GM21528 (cell line): Measurements from ENCODE around the gene NDOR1.

ENCODE experiments used
- ATAC-seq: cut with Tn5 transposase; IDR thresholded peaks from one replicate; pipeline ENCODE4 v1.9.1; 2021; ENCODE audit warnings: mild to moderate bottlenecking, moderate library complexity; ENCODE audit not compliant: unreplicated experiment, low FRiP score

The NDOR1 gene

DNA sequence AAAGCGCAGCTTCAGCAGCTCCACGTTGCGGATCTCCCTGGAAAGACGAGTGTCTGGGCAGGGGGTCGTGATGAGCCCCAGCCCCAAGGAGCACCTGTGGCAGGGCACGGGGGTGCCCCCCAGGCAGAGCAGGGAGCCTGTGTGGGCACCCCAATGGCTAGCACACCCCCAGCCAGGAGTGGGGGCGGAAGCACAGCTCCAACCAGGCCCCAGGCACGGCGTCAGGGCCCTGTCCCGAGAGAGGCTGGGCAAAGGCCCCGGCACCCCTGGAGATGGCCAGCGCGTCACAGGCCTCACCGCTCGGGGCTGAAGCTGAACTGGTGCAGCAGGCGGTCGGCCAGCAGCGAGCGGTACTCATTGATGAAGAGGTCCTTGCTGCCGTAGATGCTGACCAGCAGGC is 25.0 kb upstream of the NDOR1 start:
- no peak for ATAC-seq

DNA sequence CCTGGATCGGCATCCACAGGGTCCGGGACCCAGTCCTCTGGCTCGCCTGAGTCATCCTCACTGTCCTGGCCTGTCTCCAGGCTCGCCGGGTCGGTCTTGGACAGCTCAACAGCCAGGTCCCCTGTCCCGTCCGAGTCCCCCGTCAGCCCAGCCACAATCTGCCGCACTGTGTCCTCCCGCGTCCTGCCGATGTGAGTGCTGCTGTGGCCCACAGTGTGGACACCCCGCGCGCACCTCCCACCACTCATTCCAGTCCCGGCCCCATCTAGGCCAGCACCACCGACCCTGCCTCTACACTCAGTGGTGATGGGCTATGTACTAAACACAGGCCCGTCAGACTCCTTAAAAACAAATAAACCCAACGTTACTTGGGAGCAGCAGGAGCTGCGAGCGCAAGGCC is 23.8 kb upstream of the NDOR1 start:
- ATAC-seq, result no peak

DNA sequence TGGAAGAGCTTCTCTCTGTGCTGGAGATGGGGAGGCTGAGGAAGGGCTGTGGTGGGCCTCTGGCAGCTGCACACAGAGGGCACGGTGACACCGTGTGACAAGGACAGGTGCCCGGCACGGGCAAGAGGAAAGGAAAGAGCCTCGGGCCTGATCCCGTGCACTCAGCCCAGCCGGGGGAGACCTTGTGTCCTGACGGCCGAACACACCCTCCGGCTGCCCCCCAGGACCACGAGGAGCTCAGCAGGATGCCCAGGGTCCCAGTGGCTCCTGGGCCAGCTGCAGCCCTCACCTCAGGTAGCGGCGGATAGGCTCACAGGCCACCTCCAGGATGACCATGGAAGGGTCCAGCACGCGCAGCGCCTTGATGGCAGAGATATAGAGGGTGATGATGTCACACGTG is 22.7 kb upstream of the NDOR1 start:
- ATAC-seq, result no peak

DNA sequence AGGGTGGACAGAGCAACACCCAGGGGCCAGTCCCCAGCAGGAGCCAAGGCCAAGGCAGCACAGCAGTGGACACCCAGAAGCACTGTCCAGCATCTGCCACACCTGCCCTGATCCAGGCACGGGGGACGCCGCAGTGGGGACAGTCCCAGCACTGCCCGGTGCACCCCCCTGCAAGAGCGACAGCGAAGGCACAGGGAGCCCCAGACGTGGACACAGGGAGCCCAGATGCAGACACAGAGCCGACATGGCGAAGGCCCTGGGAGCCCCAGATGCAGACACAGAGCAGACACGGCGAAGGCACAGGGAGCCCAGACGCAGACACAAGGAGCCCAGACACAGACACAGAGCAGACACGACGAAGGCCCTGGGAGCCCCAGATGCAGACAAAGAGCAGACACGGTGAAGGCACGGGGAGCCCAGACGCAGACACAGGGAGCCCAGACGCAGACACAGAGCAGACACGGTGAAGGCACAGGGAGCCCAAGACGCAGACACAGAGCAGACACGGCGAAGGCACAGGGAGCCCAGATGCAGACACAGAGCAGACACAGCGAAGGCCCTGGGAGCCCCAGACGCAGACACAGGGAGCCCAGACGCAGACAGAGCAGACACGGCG is 21.4 kb upstream of the NDOR1 start:
- ATAC-seq, result no peak

DNA sequence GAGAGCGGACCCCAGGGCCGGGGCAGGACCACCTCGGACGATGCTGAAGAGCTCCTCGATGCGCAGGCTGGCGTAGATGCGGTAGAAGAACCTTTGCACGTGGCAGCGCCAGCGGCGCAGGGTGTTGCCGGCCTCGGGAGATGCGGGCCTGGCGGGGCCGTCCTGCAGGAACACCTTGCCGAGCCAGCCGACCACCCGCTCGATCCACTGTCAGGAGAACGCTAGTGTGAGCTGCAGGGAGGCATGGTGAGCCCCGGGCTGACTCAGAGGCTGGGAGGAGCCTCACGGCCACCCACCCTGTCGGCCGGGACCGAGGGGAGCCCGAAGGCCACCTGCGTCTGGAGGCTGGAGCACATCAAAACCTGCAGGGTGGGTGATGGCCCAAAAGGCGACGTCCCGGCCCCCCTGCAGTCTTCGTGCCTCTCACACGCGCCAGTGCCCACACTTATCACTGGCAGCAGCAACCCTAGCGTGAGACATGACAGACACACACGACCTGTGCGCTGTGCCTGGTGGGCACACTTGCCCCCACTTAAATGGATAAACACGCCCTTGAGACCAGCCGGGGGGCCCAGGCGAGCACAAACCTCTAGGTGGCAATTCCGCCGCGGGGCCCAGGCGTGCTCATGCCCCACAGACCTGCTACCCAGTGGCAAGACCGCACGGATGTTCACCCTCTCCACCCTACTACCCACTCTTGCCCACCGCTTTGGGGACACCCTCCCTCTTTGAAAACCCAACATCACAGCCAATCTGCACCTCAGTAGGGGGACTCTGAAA is 20.4 kb upstream of the NDOR1 start:
- no peak for ATAC-seq

DNA sequence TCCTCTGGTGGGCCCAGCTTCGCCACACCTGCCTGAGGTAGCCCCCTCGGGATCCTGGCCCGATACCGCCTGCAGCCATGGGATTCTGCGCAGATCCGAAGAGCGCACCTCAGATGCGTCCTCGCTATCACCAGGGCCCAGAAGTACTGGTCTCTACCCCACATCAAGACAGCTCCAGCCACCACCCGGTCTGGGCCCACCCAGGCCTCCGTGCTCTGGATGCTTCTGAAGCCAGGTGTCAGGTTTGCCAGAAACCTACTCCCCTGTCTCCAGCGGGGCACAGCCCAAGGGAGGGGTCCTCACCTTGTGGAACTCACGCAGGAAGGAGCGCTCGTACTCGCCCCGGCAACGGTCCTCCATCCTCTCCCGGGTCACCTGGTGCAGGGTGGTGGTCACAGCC is 19.6 kb upstream of the NDOR1 start:
- ATAC-seq, result no peak

DNA sequence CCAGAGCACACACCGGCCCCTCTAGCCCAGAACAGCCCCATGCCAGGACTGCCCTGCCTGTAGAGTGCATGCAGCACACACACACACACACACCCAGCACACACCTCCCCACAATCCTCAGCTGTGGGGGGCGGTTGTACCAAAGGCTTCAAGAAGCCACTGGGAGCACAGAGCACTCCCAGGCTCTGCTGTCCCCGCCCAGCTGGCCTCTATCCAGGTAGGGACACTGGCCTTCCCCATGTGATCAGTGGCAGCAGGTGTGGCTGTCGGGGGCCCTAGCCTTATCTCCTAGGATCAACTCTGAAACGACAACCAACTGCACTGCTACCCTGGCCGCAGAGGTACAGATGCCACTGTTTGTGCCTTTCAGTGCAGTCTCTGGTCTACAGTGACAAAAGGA is 19.1 kb upstream of the NDOR1 start:
- no peak for ATAC-seq

DNA sequence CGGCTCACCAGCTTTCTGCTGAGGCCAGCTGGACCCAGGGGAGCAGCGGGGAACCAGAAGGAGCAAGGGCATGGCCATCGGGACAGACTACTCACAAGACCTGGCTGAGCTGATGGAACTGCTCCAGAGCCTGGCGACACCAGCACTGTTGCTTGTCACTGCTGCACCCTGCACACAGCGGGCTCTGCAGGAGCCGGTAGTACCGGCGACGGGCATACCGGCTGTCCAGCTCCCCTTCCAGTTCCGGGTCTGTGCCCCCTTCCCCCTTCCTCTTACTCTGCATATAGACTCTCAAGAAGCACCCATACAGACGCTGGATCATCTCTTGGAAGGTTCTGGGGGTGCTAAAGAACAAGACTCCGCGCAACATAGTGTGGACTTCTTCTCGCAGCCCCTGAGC is 18.1 kb upstream of the NDOR1 start:
- no peak for ATAC-seq

DNA sequence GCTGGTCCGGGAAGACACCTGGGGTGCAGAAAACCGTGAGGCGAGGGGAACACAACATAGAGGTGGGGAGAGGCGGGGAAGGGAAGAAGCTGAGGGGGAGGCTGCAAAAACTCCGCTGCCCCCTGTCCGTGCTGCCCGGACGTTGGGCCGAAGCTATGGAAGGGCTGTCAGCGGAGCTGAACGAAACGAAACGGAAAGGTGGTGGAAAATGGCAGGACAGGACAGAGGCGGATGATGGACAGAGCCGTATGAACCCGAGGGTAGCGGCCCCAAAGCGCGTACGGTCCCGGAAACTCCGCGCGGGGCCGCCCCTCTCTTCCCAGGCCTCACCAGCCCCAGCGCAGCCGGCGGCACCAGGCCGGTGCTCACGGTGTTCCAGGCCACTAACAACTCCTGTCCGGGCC is 17.4 kb upstream of the NDOR1 start:
- ATAC-seq, result no peak

DNA sequence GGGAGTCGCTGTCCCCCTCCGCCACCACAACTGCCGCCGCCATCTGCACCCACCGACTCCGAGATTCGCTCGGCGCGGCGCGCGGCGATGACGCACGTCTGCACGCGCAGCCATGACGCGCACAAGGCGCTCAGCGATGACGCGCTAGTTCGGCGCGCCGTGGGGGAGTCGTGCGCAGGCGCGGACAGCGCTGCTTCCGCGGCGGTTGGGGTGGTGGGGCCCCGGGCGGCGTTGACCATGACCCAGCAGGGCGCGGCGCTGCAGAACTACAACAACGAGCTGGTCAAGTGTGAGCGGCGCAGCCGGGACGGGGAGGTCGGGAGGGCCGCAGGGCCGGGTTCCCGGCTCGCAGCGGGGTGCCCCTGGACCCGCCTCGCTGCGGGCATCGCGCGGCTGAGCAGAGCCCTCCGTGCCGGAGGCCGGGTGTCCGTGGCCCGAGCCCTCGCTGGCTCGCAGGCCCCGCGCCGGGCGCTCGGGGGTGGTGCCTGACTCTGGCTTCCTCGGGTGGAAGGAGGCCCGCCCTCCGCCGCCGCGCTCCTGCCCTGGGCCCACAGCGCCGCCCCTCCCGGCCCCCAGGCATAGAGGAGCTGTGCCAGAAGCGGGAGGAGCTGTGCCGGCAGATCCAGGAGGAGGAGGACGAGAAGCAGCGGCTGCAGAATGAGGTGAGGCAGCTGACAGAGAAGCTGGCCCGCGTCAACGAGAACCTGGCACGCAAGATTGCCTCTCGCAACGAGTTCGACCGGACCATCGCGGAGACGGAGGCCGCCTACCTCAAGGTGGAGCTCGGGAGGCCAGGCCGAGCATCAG is 16.8 kb upstream of the NDOR1 start, which contains the start of the genes ANAPC2 and SSNA1:
TSS of gene ANAPC2 (minus strand) at position 71 of the 807 bp plus-strand sequence. CDS start at position 43, 28 bp downstream.
TSS of gene SSNA1 (plus strand) at position 187 of the 807 bp plus-strand sequence. CDS start at position 238, 51 bp downstream.
- peak; percentile 71 for ATAC-seq

DNA sequence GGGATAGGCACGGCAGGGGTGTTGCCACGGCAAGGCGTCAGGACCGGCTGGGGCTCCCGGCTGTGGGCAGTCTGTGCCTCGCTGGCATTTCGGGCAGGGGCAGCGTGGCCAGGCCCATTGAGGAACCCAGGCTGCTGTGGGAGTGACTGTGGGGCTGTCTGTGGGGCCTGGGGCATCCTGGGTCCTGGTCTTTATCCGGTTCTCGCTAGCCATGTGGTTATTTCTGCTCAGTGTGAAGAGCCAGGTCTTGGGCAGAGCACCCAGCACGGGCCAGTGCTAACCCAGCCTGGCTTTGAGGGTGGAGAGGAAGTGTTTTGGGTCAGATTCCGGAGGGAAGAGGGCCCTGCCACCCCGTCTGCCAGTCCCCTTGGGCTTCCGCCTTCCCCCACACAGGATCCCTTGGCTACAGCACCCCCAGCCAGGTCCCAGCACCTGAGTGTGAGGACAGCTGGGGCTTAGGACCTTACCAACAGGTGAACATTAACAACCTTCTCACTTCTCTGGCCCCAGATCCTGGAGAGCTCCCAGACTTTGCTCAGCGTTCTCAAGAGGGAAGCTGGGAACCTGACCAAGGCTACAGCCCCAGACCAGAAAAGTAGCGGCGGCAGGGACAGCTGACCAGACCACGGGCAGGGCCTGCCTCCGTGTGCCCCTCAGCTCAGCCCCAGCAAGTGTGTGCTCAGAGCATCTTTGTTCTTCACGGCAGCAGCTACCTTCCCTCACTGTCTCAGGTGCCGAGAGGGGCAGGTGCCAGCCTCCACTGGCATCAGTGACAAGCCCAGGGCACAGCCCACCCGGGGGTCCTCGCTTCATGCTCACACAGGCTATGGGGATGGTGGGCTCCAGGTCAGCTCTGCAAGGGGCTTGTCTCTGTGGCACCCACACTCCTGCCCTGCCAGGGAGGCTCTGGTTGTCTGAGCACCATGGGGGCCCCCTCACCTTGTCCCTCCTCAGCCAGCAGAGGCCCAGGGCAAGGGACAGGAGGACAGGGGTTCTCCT is 15.9 kb upstream of the NDOR1 start:
- ATAC-seq, result no peak

DNA sequence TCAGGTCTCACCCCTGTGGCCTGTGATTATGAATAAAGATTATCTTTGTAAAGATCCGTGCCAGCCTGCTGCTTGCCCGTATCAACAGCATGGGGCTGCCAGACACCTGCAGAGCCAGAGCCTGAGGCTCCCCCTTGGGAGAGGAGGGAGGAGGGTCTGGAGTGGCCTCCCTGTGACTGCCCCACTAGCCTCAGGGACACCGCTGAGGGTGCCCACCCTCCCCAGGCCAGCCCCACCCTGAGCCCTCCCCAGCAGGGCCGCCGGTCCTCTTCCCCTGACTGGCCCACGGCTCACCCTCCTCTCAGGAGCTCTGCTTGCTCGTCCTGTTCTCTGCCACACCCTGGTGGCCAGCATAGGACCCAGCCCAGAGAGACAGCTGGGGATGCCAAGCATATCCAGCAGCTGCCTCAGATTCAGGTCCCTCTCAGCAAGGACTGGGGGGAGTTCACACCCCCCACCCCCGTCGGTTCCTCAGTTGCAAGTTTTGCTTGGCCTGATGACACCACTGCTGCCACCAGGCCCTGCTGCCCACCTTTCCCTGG is 15.1 kb upstream of the NDOR1 start:
- no peak for ATAC-seq

DNA sequence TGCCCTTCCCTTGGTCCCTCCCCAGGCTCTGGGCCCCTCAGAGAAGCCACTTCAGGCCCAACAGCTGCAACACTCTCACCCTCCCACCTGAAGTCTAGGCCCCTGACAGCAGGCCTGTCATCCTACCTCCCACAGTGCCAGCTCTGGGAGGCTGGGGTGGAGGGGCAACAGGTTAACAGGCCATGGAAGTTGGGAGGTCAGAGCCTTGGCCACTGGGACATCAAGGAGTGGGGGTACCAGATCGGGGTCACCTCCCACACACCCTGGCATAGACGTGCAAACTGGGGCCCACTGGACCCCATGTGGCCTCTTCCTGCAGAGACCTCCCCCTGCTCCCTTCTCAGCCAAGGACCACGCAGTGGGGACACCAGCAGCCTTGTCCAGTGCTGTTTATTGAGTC is 14.3 kb upstream of the NDOR1 start:
- ATAC-seq, result no peak

DNA sequence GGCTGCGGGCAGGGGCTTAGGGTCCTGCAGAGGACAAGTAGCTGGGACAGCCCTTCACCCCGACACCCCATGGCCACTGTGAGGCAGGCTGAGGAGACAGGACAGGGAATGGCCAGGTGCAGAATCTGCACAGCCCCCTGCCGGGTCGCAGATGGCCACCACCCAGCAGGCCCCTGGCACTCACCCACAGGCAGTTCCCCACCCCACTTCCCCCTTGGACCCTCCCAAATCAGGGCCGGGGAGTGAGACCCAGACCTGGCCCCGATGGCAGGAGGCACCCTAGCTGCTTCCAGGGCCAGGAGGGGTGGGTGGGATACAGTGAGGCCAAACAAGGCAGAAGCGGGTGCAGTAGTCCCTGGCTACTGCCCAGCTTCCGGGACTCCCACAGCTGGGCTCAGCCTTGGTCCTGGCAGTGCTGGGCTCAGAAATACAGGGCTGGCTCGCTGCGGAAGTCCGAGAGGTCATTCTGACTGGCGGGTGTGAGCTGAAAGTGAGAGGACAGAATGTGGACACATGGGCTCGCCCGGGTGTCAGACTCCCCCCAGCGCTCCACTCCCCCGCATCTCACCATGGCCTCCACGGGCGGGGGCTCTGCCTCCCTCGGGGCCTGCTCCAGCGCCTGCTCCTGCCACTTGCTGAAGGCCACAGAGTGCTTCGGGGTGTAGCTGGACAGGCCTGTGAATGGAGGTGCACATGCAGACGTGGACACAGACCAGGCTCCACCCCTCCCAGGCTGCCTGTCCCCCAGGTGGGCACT is 13.6 kb upstream of the NDOR1 start:
- no peak for ATAC-seq

DNA sequence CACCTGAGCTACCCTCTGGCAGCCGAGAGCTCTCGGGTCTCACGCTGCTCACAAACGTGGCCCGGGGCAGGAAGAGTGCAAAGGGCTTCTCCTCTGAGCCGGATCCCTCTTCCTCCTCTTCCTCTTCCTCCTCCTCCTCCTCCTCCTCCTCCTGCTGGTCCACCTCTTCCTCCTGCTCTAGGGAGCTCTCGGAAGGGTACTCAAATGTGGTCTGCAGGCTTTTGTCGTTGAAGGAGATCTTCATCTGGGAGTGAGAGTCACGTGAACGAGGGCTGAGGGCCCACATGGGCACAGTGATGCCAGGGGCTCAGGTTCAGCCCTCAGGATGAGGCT is 13.1 kb upstream of the NDOR1 start:
- ATAC-seq, result no peak

DNA sequence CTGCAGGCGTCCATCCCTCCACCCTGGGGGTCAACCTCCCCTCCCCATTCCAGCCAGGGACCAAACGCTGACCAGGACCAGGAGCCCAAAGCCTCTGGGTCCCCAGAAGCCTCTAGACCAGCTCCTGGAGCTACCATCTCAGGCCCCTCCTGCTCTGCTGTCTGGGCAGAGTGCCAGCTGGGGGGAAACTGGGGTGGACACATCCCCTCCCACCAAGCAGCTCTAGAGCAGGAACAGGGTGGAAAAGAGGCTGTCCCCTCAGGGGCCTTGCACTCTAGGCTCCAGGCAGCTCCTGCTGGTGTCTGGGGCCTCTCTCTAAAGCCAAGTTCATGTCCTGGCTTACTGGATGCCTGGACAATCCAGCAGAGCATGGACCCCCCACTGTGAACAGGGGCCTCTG is 12.6 kb upstream of the NDOR1 start:
- no peak for ATAC-seq

DNA sequence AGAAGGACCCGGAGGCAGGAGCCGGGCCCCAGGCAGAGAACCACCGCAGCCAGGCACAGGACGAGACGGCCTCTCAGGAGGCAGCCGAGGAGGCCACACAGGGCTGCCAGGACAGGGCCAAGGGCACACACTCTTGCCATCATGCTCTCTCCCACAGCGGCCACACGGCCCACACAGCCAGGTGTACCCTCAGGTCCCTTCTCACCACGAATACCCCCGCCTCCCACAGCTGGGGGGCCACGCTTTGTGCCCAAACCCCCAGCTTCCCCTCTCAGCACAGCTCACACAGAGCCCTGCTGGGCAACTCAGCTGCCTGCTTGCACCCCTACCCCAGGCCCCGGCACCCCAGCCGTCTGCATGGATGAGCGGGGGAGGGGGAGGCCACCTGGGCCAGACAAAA is 11.7 kb upstream of the NDOR1 start:
- ATAC-seq, result no peak

DNA sequence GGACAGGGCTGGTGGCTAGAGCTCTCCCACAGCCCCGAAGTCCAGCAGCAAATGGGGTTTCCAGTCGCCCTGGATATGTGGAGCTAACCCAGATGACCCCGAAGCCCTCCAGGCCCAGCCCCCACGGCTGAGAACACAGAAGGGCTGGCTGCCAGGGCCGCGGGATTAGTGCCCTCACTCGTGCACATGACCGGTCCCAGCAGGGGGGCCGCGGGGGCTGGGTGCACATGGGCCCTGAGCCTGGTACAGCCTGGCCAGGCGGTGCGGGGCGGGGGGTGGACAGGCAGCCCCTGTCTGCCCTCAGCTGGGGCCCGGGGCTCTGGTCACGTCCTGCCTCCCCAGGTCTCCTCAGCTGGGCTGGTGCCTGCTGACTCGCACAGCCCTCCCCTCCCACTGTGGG is 11.1 kb upstream of the NDOR1 start:
- no peak for ATAC-seq

DNA sequence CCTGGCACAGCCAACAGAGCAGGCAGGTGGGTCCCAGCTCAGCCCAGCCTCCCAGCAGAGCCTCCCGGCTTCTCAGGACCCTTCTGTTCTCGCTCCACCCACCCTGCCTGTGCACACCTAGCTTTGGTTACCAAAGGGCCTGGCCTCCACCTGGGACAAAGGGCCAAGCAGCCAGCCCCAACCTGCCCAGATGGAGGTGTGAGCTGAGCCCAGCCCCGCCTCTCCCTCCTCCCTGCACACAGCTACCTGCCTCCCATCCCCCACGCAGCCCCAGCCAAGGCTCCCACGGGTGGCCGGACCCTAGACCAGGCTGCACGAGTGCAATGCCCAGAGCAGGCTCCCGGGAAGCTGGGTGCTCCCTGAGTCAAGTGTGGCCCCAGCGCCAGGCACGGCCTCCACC is 10.6 kb upstream of the NDOR1 start:
- ATAC-seq, result no peak
